H1 (cell line): ENCODE measurements around the gene TNPO2. TPM values are rescaled to one million over a fixed set of nuclear protein-coding genes. Genes with fewer than 3 reads are reported as not detected.
A peak's percentile ranks its signal among the peaks of the same experiment; 100 is the strongest.

Experiments
- CTCF ChIA-PET: fragments of 300-600 bp; sonication (Branson Sonifier 250); formaldehyde crosslinking; loops from one replicate; lab custom pipeline; 2021; ENCODE audit not compliant: partially characterized antibody; lab: Charles Lee
- POLR2A ChIA-PET: fragments of 300-600 bp; sonication (Branson Sonifier 250); formaldehyde crosslinking; loops from one replicate; lab custom pipeline; 2021; ENCODE audit warnings: inconsistent platforms; ENCODE audit not compliant: partially characterized antibody; lab: Charles Lee
- DNase-seq, 2 experiments: peaks; one replicate each; pipeline versions ENCODE4 v3.0.0 to v3.0.0-alpha.2; 2010 to 2022; ENCODE audit warnings: low spot score in 2 of 2, low read depth in 1 of 2, mixed read lengths in 1 of 2
- FAIRE-seq: peaks from 2 replicates; lab custom pipeline; 2011; peaks lifted over from hg19 to GRCh38; lab: Jason Lieb, UNC
- H2AFZ ChIP-seq: 2 replicates; pipeline ENCODE4 v1.8.1; 2012; ENCODE audit warnings: low read length, inconsistent platforms
- H2AK5ac ChIP-seq: 2 replicates; pipeline ENCODE4 v1.6.1; 2013; ENCODE audit warnings: low read depth, low read length
- H2BK120ac ChIP-seq: replicated peaks from 2 replicates; pipeline ENCODE3; 2013; ENCODE audit warnings: low read depth, low read length, inconsistent platforms
- H2BK12ac ChIP-seq: 2 replicates; pipeline ENCODE4 v1.6.1; 2013; ENCODE audit warnings: low read depth, low read length
- H2BK15ac ChIP-seq: 2 replicates; pipeline ENCODE4 v1.6.1; 2013; ENCODE audit warnings: low read length
- H2BK20ac ChIP-seq: 2 replicates; pipeline ENCODE4 v1.6.1; 2013; ENCODE audit warnings: low read length
- H2BK5ac ChIP-seq: 2 replicates; pipeline ENCODE4 v1.6.1; 2013; ENCODE audit warnings: low read depth, low read length
- H3K14ac ChIP-seq: 2 replicates; pipeline ENCODE4 v1.6.1; 2013; ENCODE audit warnings: inconsistent platforms; ENCODE audit not compliant: insufficient read length
- H3K18ac ChIP-seq: 2 replicates; pipeline ENCODE4 v1.6.1; 2013; ENCODE audit warnings: low read length; ENCODE audit errors: extremely low read depth
- H3K23ac ChIP-seq: 2 replicates; pipeline ENCODE4 v1.6.1; 2013; ENCODE audit warnings: inconsistent platforms; ENCODE audit not compliant: insufficient read length
- H3K23me2 ChIP-seq: 2 replicates; pipeline ENCODE4 v1.6.1; 2013; ENCODE audit warnings: low read depth, low read length
- H3K27ac ChIP-seq: 2 replicates; pipeline ENCODE4 v1.6.1; 2011; ENCODE audit warnings: low read depth, low read length, inconsistent platforms
- H3K27me3 ChIP-seq, 4 experiments: replicated peaks in 1 of 4; 1 replicate in 1 of 4; 2 replicates in 3 of 4; pipeline versions ENCODE4 v1.6.1 to v1.8.1; 2011 to 2013; ENCODE audit warnings: low read length in 3 of 4, mild to moderate bottlenecking in 3 of 4, inconsistent platforms in 2 of 4, mixed read lengths in 2 of 4, moderate library complexity in 1 of 4; ENCODE audit not compliant: control insufficient read depth in 3 of 4, insufficient read depth in 3 of 4; ENCODE audit errors: extremely low read depth in 1 of 4
- H3K36me3 ChIP-seq, 4 experiments: 2 replicates each; pipeline versions ENCODE4 v1.6.1 to v1.8.1; 2011 to 2013; ENCODE audit warnings: mild to moderate bottlenecking in 4 of 4, low read length in 3 of 4, moderate library complexity in 2 of 4, control low read depth in 1 of 4, inconsistent platforms in 1 of 4; ENCODE audit not compliant: insufficient read depth in 4 of 4, control insufficient read depth in 2 of 4
- H3K4ac ChIP-seq: replicated peaks from 2 replicates; pipeline ENCODE3; 2013; ENCODE audit warnings: low read length, low read depth, mixed read lengths, inconsistent platforms; ENCODE audit not compliant: insufficient read length
- H3K4me1 ChIP-seq, 4 experiments: replicated peaks in 1 of 4; 1 replicate in 1 of 4; 2 replicates in 3 of 4; pipeline versions ENCODE4 v1.6.1 to v1.8.1; 2011 to 2013; ENCODE audit warnings: low read length in 3 of 4, inconsistent platforms in 2 of 4, mixed read lengths in 1 of 4; ENCODE audit not compliant: insufficient read depth in 4 of 4, control insufficient read depth in 3 of 4
- H3K4me2 ChIP-seq, 2 experiments: 2 replicates each; pipeline versions ENCODE4 v1.6.1 to v1.8.1; 2011 to 2013; ENCODE audit warnings: low read depth in 2 of 2, low read length in 2 of 2, control low read depth in 1 of 2, inconsistent platforms in 1 of 2, mild to moderate bottlenecking in 1 of 2; ENCODE audit not compliant: insufficient read depth in 1 of 2
- H3K4me3 ChIP-seq, 4 experiments: fragments of 200-600, 300-600 bp in 1 of 4; sonication (generic), shearing (Covaris generic), sonication (Bioruptor Twin) in 1 of 4; 2 replicates each; pipeline versions ENCODE4 v1.5.1 to v1.8.1; 2011 to 2016; ENCODE audit warnings: low read length in 4 of 4, low read depth in 3 of 4, control low read depth in 2 of 4, inconsistent platforms in 2 of 4, mild to moderate bottlenecking in 2 of 4, mixed read lengths in 1 of 4, moderate library complexity in 1 of 4; ENCODE audit not compliant: insufficient read depth in 2 of 4; ENCODE audit errors: extremely low read depth in 1 of 4
- H3K56ac ChIP-seq: replicated peaks from 2 replicates; pipeline ENCODE3; 2013; ENCODE audit warnings: low read depth, mild to moderate bottlenecking, mixed read lengths, low read length, inconsistent platforms; ENCODE audit not compliant: insufficient read length
- H3K79me1 ChIP-seq: 2 replicates; pipeline ENCODE4 v1.6.1; 2013; ENCODE audit warnings: low read depth, low read length, control low read depth
- H3K79me2 ChIP-seq, 2 experiments: 2 replicates each; pipeline versions ENCODE4 v1.6.1 to v1.8.1; 2012 to 2013; ENCODE audit warnings: low read length in 2 of 2, mild to moderate bottlenecking in 2 of 2, inconsistent platforms in 1 of 2; ENCODE audit not compliant: insufficient read depth in 2 of 2, control insufficient read depth in 1 of 2
- H3K9ac ChIP-seq, 4 experiments: replicated peaks in 1 of 4; 1 replicate in 1 of 4; 2 replicates in 3 of 4; pipeline versions ENCODE4 v1.6.1 to v1.8.1; 2011 to 2013; ENCODE audit warnings: low read depth in 3 of 4, low read length in 3 of 4, control low read depth in 2 of 4, mild to moderate bottlenecking in 2 of 4, moderate library complexity in 2 of 4, inconsistent platforms in 1 of 4; ENCODE audit errors: extremely low read depth in 1 of 4
- H3K9me3 ChIP-seq, 2 experiments: 2 replicates each; pipeline versions ENCODE4 v1.6.1 to v1.8.1; 2012 to 2013; ENCODE audit warnings: mild to moderate bottlenecking in 2 of 2, moderate library complexity in 2 of 2, control low read depth in 1 of 2, inconsistent platforms in 1 of 2, low read depth in 1 of 2, low read length in 1 of 2, mixed read lengths in 1 of 2; ENCODE audit not compliant: insufficient read depth in 2 of 2
- H4K20me1 ChIP-seq, 2 experiments: replicated peaks in 1 of 2; 2 replicates each; pipeline versions ENCODE3 to v1.8.1; 2011 to 2013; ENCODE audit warnings: inconsistent platforms in 2 of 2, low read length in 2 of 2, mild to moderate bottlenecking in 1 of 2; ENCODE audit not compliant: insufficient read depth in 2 of 2, control insufficient read depth in 1 of 2
- H4K5ac ChIP-seq: 2 replicates; pipeline ENCODE4 v1.6.1; 2013; ENCODE audit warnings: low read length, low read depth, mixed read lengths, inconsistent platforms; ENCODE audit not compliant: insufficient read length
- H4K8ac ChIP-seq: 2 replicates; pipeline ENCODE4 v1.8.0; 2013; ENCODE audit warnings: mild to moderate bottlenecking, moderate library complexity, low read length, inconsistent platforms; ENCODE audit not compliant: insufficient read depth; ENCODE audit errors: extremely low read depth
- H4K91ac ChIP-seq: replicated peaks from 2 replicates; pipeline ENCODE3; 2013; ENCODE audit warnings: low read length, mixed read lengths, inconsistent platforms; ENCODE audit not compliant: insufficient read length
- BRCA1 ChIP-seq: IDR thresholded peaks from 2 replicates; pipeline ENCODE4 v1.6.1; 2012; ENCODE audit warnings: low read depth, low read length, improper control_type of control experiment
- CHD1 ChIP-seq: IDR thresholded peaks from 2 replicates; pipeline ENCODE4 v1.6.1; 2012; ENCODE audit warnings: low read depth, low read length, improper control_type of control experiment
- CREB1 ChIP-seq: IDR thresholded peaks from 2 replicates; pipeline ENCODE4 v1.6.1; 2012; ENCODE audit warnings: inconsistent platforms
- EGR1 ChIP-seq: IDR thresholded peaks from 2 replicates; pipeline ENCODE4 v1.6.1; 2011; ENCODE audit warnings: low read depth, low read length, borderline replicate concordance
- EP300 ChIP-seq, 2 experiments: IDR thresholded peaks; 1 replicate in 1 of 2; 2 replicates in 1 of 2; pipeline ENCODE4 v1.6.1; 2011 to 2012; ENCODE audit warnings: low read depth in 2 of 2, low read length in 2 of 2, mild to moderate bottlenecking in 2 of 2, borderline replicate concordance in 1 of 2, inconsistent platforms in 1 of 2, moderate library complexity in 1 of 2
- HDAC2 ChIP-seq, 2 experiments: fragments of 300-600 bp in 1 of 2; sonication (generic) in 1 of 2; IDR thresholded peaks; 2 replicates each; pipeline ENCODE4 v1.6.1; 2011 to 2012; ENCODE audit warnings: low read depth in 2 of 2, low read length in 2 of 2, mild to moderate bottlenecking in 2 of 2, moderate library complexity in 2 of 2, borderline replicate concordance in 1 of 2, inconsistent platforms in 1 of 2
- KDM5A ChIP-seq: fragments of 200-600 bp; IDR thresholded peaks from 2 replicates; pipeline ENCODE4 v1.7.1; 2012; ENCODE audit warnings: mild to moderate bottlenecking, low read length, inconsistent platforms, mixed read lengths
- NRF1 ChIP-seq: IDR thresholded peaks from 2 replicates; pipeline ENCODE4 v1.6.1; 2011; ENCODE audit warnings: mild to moderate bottlenecking, low read depth, low read length, improper control_type of control experiment
- POLR2A ChIP-seq, 2 experiments: IDR thresholded peaks; 1 replicate in 1 of 2; 2 replicates in 1 of 2; pipeline ENCODE4 v1.6.1; 2011; ENCODE audit warnings: low read depth in 2 of 2, low read length in 2 of 2, mild to moderate bottlenecking in 2 of 2; ENCODE audit errors: control extremely low read depth in 1 of 2
- RFX5 ChIP-seq: IDR thresholded peaks from 2 replicates; pipeline ENCODE4 v1.6.1; 2011; ENCODE audit warnings: low read depth, low read length, improper control_type of control experiment, borderline replicate concordance
- TAF1 ChIP-seq: IDR thresholded peaks from 2 replicates; pipeline ENCODE4 v1.6.1; 2011; ENCODE audit warnings: mild to moderate bottlenecking, low read depth, low read length
- TCF12 ChIP-seq: IDR thresholded peaks from 2 replicates; pipeline ENCODE4 v1.6.1; 2011; ENCODE audit warnings: low read depth, mild to moderate bottlenecking, low read length
- WGBS, 2 experiments: shearing (Covaris generic) in 1 of 2; methylation state at CpG; one replicate each; pipeline versions ENCODE4 v1.1.6 to v1.1.7; 2013 to 2015; ENCODE audit warnings: low lambda C conversion rate in 2 of 2, mixed read lengths in 2 of 2, inconsistent platforms in 1 of 2, low coverage in 1 of 2, missing lambda C conversion rate in 1 of 2; ENCODE audit not compliant: insufficient replicate concordance in 2 of 2, insufficient coverage in 1 of 2, insufficient read length in 1 of 2; ENCODE audit errors: extremely low coverage in 1 of 2, missing lambda C conversion rate in 1 of 2; 5-methylcytosine and 5-hydroxymethylcytosine counted together
- polyA plus RNA-seq, 7 experiments: library from polyadenylated mRNA; depleted of rRNA in 3 of 7; stranded (reverse) in 5 of 7; unstranded in 2 of 7; fragments of >200 nt in 5 of 7; fragments of 200-250 nt in 2 of 7; gene quantifications; 1 replicate in 5 of 7; 2 replicates in 1 of 7; 4 replicates in 1 of 7; pipeline versions ENCODE4 v1.2.1 to v1.2.3, GENCODE V29; 2011 to 2013; ENCODE audit warnings: missing spikeins in 2 of 7, mixed read lengths in 2 of 7
- total RNA-seq: library from RNA; stranded (reverse); fragmentation: NEBNext Ultra II Directional; extraction: Animal tissue kit (Norgen Biotek cat#: 25700); gene quantifications from 2 replicates; pipeline ENCODE4 v1.2.1, GENCODE V29; 2021

TNPO2 gene
- total and polyA plus RNA-seq, 2 of the 8 experiments (the other 6 are each of a cell fraction or from before 2014, with no cell fraction given), result 112 to 121 TPM

GRCh38 chr19:12769689-12770088, 46.0 kb upstream of the TNPO2 start:
- no peak overlapping the region for H4K5ac ChIP-seq
- POLR2A ChIA-PET, result interaction anchor here (0.6 to 16.6 kb wide), 8 partner anchors 12 to 88 kb away, joined by 3 to 317 read pairs (median 3); partner anchors contain the start of genes DHPS, JUNB, PRDX2 and RNASEH2A
- no peak overlapping the region for H4K91ac ChIP-seq
- H4K20me1 ChIP-seq, result peaks cover 1 to 3% of the 10 kb centered on the region in 2 experiments
- peak overlapping the region; percentile 9 to 64; a peak in 3 of 4 replicates for H3K4me2 ChIP-seq
- no peak overlapping the region; the same call in 1 of the 2 replicates for H2BK15ac ChIP-seq
- peak overlapping the region; percentile 82; the same call in 1 of the 2 replicates for H4K8ac ChIP-seq
- H3K18ac ChIP-seq, result no peak overlapping the region; the same call in 1 of the 2 replicates
- H3K36me3 ChIP-seq, result peaks cover 0 to 31% (median 16%) of the 10 kb centered on the region in 4 experiments
- H3K14ac ChIP-seq, result no peak overlapping the region
- H3K79me1 ChIP-seq, result no peaks in the 10 kb centered on the region
- H3K23me2 ChIP-seq, result peaks cover 3% of the 10 kb centered on the region; the same call in 1 of the 2 replicates
- WGBS, 2 experiments, result 29% methylated on average over 16 of the region's 37 CpGs; no CpG with 5 or more reads in 1 of the 2 experiments
- FAIRE-seq (no peak), DNase-seq (peak; percentile 73 to 84)
- H2AFZ ChIP-seq, result no peak overlapping the region
- H3K4ac ChIP-seq, result peak overlapping the region; percentile 9
- no peak overlapping the region for H2BK12ac ChIP-seq
- no peaks in the 10 kb centered on the region for H3K9me3 ChIP-seq
- H3K27me3 ChIP-seq, result no peaks in the 10 kb centered on the region
- H2BK20ac ChIP-seq, result no peak overlapping the region
- no peak overlapping the region for H2BK5ac ChIP-seq
- H3K9ac ChIP-seq, result peak overlapping the region in 3 of 4 experiments; percentile 11 to 32 (median 29); a peak in 1 of 7 replicates
- no peak overlapping the region for H2AK5ac ChIP-seq
- peak overlapping the region in 3 of 4 experiments; percentile 27 to 42 (median 34); a peak in 3 of 8 replicates for H3K4me3 ChIP-seq
- H3K4me1 ChIP-seq, result peaks cover 2 to 13% (median 7%) of the 10 kb centered on the region in 4 experiments
- CTCF ChIA-PET, result interaction anchor here (1.1 to 11.2 kb wide), 7 partner anchors 6 to 78 kb away, joined by 3 to 137 read pairs (median 5); partner anchors contain the start of gene TNPO2
- no peak overlapping the region for H3K23ac ChIP-seq
- no peak overlapping the region for H3K27ac ChIP-seq
- H3K56ac ChIP-seq, result no peak overlapping the region
- H2BK120ac ChIP-seq, result no peak overlapping the region
- no peaks in the 10 kb centered on the region for H3K79me2 ChIP-seq
- no peak for TF ChIP-seq RFX5
- peak; percentile 80 for TF ChIP-seq EGR1
- no peak for TF ChIP-seq BRCA1
- TF ChIP-seq NRF1, result no peak
- TF ChIP-seq CHD1, result no peak
- peak; percentile 80 for TF ChIP-seq TAF1
- TF ChIP-seq TCF12, result peak; percentile 87
- TF ChIP-seq CREB1, result peak; percentile 82
- TF ChIP-seq HDAC2 (IDR thresholded peaks at IDR 0.05; ENCODE audit: borderline replicate concordance in 1 of 2, low read depth in 2 of 2, low read length in 2 of 2), result no peak
- TF ChIP-seq KDM5A, result no peak
- TF ChIP-seq POLR2A (IDR thresholded peaks at IDR 0.05; ENCODE audit: control extremely low read depth in 1 of 2, low read depth in 2 of 2, low read length in 2 of 2), result no peak; a peak in 1 of 3 replicates
- peak in 1 of 2 experiments; percentile 28; a peak in 1 of 3 replicates for TF ChIP-seq EP300 (IDR thresholded peaks at IDR 0.05; ENCODE audit: borderline replicate concordance in 1 of 2, low read depth in 2 of 2, low read length in 2 of 2)
